Ishikawa (cell line): Measurements from ENCODE around the gene NFATC1.

ENCODE experiments used
- CEBPB ChIP-seq: IDR thresholded peaks from 2 replicates; pipeline ENCODE4 v1.6.1; 2012
- CREB1 ChIP-seq: IDR thresholded peaks from 2 replicates; pipeline ENCODE4 v1.6.1; 2012; ENCODE audit warnings: low read depth
- EGR1 ChIP-seq: IDR thresholded peaks from 2 replicates; pipeline ENCODE4 v1.6.1; 2012
- YY1 ChIP-seq: IDR thresholded peaks from 2 replicates; pipeline ENCODE4 v1.6.1; 2012; ENCODE audit warnings: low read depth
- TF ChIP-seq, protein P1 (sequence below): IDR thresholded peaks from 2 replicates; pipeline ENCODE4 v1.6.1; 2012; ENCODE audit warnings: low read depth, mild to moderate bottlenecking
- TF ChIP-seq, protein P2 (sequence below): IDR thresholded peaks from 2 replicates; pipeline ENCODE4 v1.6.1; 2012

DNA sequence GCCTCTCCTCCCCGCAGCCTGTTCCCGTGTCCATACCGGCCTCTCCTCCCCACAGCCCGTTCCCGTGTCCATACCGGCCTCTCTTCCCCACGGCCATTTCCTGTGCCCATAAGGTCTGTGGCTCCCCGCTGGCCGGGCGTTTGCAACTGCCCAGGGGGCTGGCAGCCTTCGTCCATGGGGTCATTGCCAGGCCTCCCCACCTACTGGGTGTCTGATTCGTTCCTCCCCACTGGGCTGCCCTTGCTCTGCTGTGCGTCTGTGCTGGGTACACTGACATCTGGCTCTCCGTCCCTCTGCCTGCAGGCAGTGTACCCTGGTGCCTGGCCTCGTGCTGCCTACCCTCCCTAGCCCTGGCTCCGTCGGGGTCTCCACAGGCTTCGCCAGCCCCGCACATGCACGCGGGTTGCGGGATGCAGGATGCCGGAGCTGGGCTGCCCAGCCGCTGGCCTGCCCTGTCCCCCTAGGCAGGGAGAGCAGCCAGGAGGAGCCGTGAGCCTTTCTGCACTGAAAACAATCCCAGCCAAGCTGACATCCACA is 67.8 kb downstream of the NFATC1 start:
- TF ChIP-seq CREB1: no peak
- no peak for TF ChIP-seq YY1
- TF ChIP-seq, protein P1, sequence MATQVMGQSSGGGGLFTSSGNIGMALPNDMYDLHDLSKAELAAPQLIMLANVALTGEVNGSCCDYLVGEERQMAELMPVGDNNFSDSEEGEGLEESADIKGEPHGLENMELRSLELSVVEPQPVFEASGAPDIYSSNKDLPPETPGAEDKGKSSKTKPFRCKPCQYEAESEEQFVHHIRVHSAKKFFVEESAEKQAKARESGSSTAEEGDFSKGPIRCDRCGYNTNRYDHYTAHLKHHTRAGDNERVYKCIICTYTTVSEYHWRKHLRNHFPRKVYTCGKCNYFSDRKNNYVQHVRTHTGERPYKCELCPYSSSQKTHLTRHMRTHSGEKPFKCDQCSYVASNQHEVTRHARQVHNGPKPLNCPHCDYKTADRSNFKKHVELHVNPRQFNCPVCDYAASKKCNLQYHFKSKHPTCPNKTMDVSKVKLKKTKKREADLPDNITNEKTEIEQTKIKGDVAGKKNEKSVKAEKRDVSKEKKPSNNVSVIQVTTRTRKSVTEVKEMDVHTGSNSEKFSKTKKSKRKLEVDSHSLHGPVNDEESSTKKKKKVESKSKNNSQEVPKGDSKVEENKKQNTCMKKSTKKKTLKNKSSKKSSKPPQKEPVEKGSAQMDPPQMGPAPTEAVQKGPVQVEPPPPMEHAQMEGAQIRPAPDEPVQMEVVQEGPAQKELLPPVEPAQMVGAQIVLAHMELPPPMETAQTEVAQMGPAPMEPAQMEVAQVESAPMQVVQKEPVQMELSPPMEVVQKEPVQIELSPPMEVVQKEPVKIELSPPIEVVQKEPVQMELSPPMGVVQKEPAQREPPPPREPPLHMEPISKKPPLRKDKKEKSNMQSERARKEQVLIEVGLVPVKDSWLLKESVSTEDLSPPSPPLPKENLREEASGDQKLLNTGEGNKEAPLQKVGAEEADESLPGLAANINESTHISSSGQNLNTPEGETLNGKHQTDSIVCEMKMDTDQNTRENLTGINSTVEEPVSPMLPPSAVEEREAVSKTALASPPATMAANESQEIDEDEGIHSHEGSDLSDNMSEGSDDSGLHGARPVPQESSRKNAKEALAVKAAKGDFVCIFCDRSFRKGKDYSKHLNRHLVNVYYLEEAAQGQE: no peak
- no peak for TF ChIP-seq EGR1
- TF ChIP-seq, protein P2, sequence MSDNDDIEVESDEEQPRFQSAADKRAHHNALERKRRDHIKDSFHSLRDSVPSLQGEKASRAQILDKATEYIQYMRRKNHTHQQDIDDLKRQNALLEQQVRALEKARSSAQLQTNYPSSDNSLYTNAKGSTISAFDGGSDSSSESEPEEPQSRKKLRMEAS: no peak
- no peak for TF ChIP-seq CEBPB
